Nephron progenitor cell (in vitro differentiated cells): ENCODE results near the gene EPHB6.

ENCODE experiments used
- DNase-seq: peaks from one replicate; pipeline ENCODE4 v3.0.0; 2021
- H3K27ac Mint-ChIP-seq: 2 replicates; pipeline ENCODE4 v1.8.0; 2021; ENCODE audit warnings: mild to moderate bottlenecking, moderate library complexity, mixed read lengths
- H3K27me3 Mint-ChIP-seq: 2 replicates; pipeline ENCODE4 v1.8.0; 2021; ENCODE audit warnings: mild to moderate bottlenecking, low read depth, mixed read lengths; ENCODE audit not compliant: poor library complexity
- H3K36me3 Mint-ChIP-seq: 2 replicates; pipeline ENCODE4 v1.8.0; 2021; ENCODE audit warnings: low read depth, mixed read lengths
- H3K4me1 Mint-ChIP-seq: 2 replicates; pipeline ENCODE4 v1.8.0; 2021; ENCODE audit warnings: mixed read lengths
- H3K4me3 Mint-ChIP-seq: 2 replicates; pipeline ENCODE4 v1.8.0; 2021; ENCODE audit warnings: mild to moderate bottlenecking, moderate library complexity, mixed read lengths
- H3K9me3 Mint-ChIP-seq: 2 replicates; pipeline ENCODE4 v1.8.0; 2021; ENCODE audit warnings: mild to moderate bottlenecking, moderate library complexity, mixed read lengths
- CTCF ChIP-seq: fragments of 200-600 bp; sonication (generic); IDR thresholded peaks from 2 replicates; pipeline ENCODE4 v1.5.0; 2021; ENCODE audit warnings: antibody characterized with exemption

EPHB6 gene

DNA sequence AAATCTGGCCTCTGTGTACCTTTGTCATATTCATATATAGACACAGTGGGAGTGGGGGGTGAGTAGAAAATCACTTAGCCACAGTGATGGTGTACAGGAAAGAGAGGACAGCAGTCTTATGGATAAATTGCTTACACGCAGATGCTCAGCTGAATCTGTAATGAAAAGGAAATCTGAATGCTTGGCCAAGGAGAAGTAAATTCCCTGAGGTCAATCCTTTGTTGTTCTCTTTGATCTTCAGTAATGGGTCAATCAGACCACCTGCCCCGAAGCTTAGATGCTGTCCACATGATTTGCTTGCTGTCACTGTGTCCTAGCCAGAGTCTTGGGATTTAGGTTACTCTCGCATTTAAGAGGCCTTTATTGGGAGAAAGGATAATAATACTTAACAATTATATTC is 18.4 kb upstream of the EPHB6 start:
- Mint-ChIP-seq H3K4me1 (no peaks in the 10 kb centered on the region), H3K27ac (no peak overlapping the region), H3K9me3 (no peaks in the 10 kb centered on the region), H3K4me3 (no peak overlapping the region), H3K27me3 (peaks cover 6% of the 10 kb centered on the region), H3K36me3 (no peaks in the 10 kb centered on the region)
- DNase-seq, result no peak
- TF ChIP-seq CTCF, result no peak

- H3K27ac Mint-ChIP-seq, result no peak overlapping the region
- no peaks in the 10 kb centered on the region for H3K36me3 Mint-ChIP-seq
- H3K27me3 Mint-ChIP-seq, result peaks cover 6% of the 10 kb centered on the region
- no peaks in the 10 kb centered on the region for H3K9me3 Mint-ChIP-seq
- DNase-seq, result no peak
- H3K4me3 Mint-ChIP-seq, result no peak overlapping the region
- TF ChIP-seq CTCF, result no peak
- H3K4me1 Mint-ChIP-seq, result no peaks in the 10 kb centered on the region
Measured at GRCh38 chr7:142838461-142839213, 16.2 kb upstream of the EPHB6 start.

- TF ChIP-seq CTCF, result no peak
- Mint-ChIP-seq H3K27ac (no peak overlapping the region), H3K27me3 (peaks cover 6% of the 10 kb centered on the region), H3K4me3 (no peak overlapping the region), H3K9me3 (no peaks in the 10 kb centered on the region), H3K4me1 (peaks cover 10% of the 10 kb centered on the region), H3K36me3 (no peaks in the 10 kb centered on the region)
- DNase-seq, result no peak
Measured at GRCh38 chr7:142842251-142842766, 12.6 kb upstream of the EPHB6 start.

GRCh38 chr7:142847353-142847752 is 7.5 kb upstream of the EPHB6 start:
- no peak overlapping the region for H3K27ac Mint-ChIP-seq
- no peaks in the 10 kb centered on the region for H3K9me3 Mint-ChIP-seq
- no peaks in the 10 kb centered on the region for H3K36me3 Mint-ChIP-seq
- H3K27me3 Mint-ChIP-seq, result peaks cover 15% of the 10 kb centered on the region
- H3K4me3 Mint-ChIP-seq, result no peak overlapping the region
- TF ChIP-seq CTCF, result no peak
- DNase-seq, result no peak
- peaks cover 11% of the 10 kb centered on the region for H3K4me1 Mint-ChIP-seq

DNA sequence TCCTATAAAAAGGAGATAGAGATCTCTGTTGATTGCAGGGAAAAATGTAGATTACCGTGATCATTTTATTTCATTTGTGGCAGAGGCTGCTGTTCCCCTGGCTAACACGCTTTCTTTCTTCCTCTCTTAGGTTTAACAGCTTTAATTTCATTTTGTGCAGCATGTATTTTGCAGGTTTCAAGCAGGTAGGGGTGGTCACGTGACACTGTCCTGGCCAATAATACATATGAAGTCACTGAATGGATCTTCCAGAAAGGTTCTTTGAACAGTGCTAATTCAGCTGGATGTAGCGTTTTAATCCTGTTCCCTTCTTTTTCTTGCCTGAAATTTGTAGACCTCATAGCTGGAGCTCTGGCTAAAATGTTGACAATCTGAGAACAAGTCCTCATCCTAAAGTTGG is 3.6 kb upstream of the EPHB6 start:
- Mint-ChIP-seq H3K4me3 (no peak overlapping the region), H3K27ac (no peak overlapping the region), H3K4me1 (peaks cover 14% of the 10 kb centered on the region), H3K36me3 (no peaks in the 10 kb centered on the region), H3K27me3 (peaks cover 28% of the 10 kb centered on the region), H3K9me3 (no peaks in the 10 kb centered on the region)
- DNase-seq, result no peak
- TF ChIP-seq CTCF, result no peak

DNA sequence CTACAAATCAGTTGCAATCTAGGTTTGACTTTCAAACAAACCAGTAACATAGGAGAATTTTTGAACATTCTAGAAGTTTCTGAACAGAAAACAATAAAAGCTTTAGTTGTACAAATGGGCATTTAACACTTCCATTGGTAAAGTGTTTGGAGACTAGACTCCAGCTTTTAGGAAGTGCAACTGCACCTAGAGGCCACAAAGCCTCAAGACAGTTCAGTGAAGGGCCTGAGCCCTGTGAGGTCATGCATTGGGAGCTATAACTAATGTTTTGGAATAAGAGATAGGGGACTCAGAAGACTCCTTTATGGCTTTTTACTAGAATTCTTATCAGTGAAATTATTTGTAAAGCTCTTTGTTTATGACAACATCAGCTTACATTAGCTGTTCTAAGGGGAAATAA is 3.0 kb upstream of the EPHB6 start:
- H3K4me1 Mint-ChIP-seq, result peaks cover 19% of the 10 kb centered on the region
- no peak for DNase-seq
- TF ChIP-seq CTCF, result no peak
- no peaks in the 10 kb centered on the region for H3K36me3 Mint-ChIP-seq
- no peak overlapping the region for H3K4me3 Mint-ChIP-seq
- H3K27me3 Mint-ChIP-seq, result peaks cover 34% of the 10 kb centered on the region
- H3K9me3 Mint-ChIP-seq, result no peaks in the 10 kb centered on the region
- no peak overlapping the region for H3K27ac Mint-ChIP-seq
